K562 (cell line): ENCODE results near the gene EHD2. TPM values are rescaled to one million over a fixed set of nuclear protein-coding genes. Genes with fewer than 3 reads are reported as not detected.
"Not testable (repeated sequence)": the region's sequence is repeated elsewhere in the genome, so short reads cannot be mapped to it uniquely, and the experiment has no call there.

Experiments used
- ATAC-seq: fragments of 200-7000 bp; cut with Tn5 transposase; 3 replicates; pipeline ENCODE4 v1.9.1; 2020; ENCODE audit warnings: moderate library complexity
- BruUV-seq: library from RNA; stranded (reverse); fragments of 400-500 nt; replicated peaks from 2 replicates; lab custom pipeline; 2021; lab: Mats Ljungman, UMichigan
- CTCF ChIA-PET: fragments of 300-600 bp; formaldehyde crosslinking; extraction: SDS; loops from one replicate; lab custom pipeline; 2021; ENCODE audit warnings: low intra/inter-chr PET ratio; lab: Yijun Ruan, JAX
- POLR2A ChIA-PET: fragments of 300-600, 350-650 bp; sonication (Branson Sonifier 250); formaldehyde crosslinking; extraction: SDS; loops from one replicate; lab custom pipeline; 2021; ENCODE audit warnings: antibody characterized with exemption, inconsistent platforms; lab: Yijun Ruan, JAX
- DNase-seq, 4 experiments: peaks; one replicate each; pipeline versions ENCODE4 v3.0.0 to v3.0.0-alpha.2; 2011 to 2018; ENCODE audit warnings: low spot score in 3 of 4, mixed read lengths in 3 of 4; ENCODE audit errors: extremely low read depth in 1 of 4
- FAIRE-seq: peaks from 2 replicates; lab custom pipeline; 2011; peaks lifted over from hg19 to GRCh38; lab: Jason Lieb, UNC
- H2AFZ ChIP-seq: 2 replicates; pipeline ENCODE4 v1.6.0; 2011; ENCODE audit warnings: low read depth, low read length, control low read depth, inconsistent platforms
- H3K27ac ChIP-seq: fragments of 200-600 bp; 3 replicates; pipeline ENCODE4 v1.8.0; 2011; ENCODE audit warnings: low read depth, mild to moderate bottlenecking, control low read depth, inconsistent platforms, low read length, moderate library complexity, mixed read lengths; ENCODE audit errors: extremely low read depth
- H3K27me3 ChIP-seq, 2 experiments: fragments of 300-600 bp in 1 of 2; 2 replicates in 1 of 2; 3 replicates in 1 of 2; pipeline versions ENCODE4 v1.6.0 to v1.8.0; 2011; ENCODE audit warnings: inconsistent platforms in 2 of 2, low read length in 2 of 2, mild to moderate bottlenecking in 1 of 2, mixed read lengths in 1 of 2, moderate library complexity in 1 of 2; ENCODE audit not compliant: control insufficient read depth in 2 of 2, insufficient read depth in 2 of 2
- H3K36me3 ChIP-seq: fragments of 300-600 bp; 3 replicates; pipeline ENCODE4 v1.8.0; 2011; ENCODE audit warnings: mild to moderate bottlenecking, low read length, inconsistent platforms; ENCODE audit not compliant: control insufficient read depth, insufficient read depth
- H3K4me1 ChIP-seq, 2 experiments: fragments of 200-600 bp in 1 of 2; replicated peaks in 1 of 2; 2 replicates in 1 of 2; 3 replicates in 1 of 2; pipeline versions ENCODE4 v1.5.1 to v1.8.0; 2011; ENCODE audit warnings: inconsistent platforms in 2 of 2, low read length in 2 of 2, mild to moderate bottlenecking in 1 of 2, mixed read lengths in 1 of 2, moderate library complexity in 1 of 2; ENCODE audit not compliant: control insufficient read depth in 2 of 2, insufficient read depth in 2 of 2
- H3K4me2 ChIP-seq: 2 replicates; pipeline ENCODE4 v1.6.1; 2011; ENCODE audit warnings: low read length, control low read depth, inconsistent platforms, mixed read lengths; ENCODE audit not compliant: insufficient read depth
- H3K4me3 ChIP-seq: fragments of 200-600 bp; sonication (generic), shearing (Covaris generic); 2 replicates; pipeline ENCODE4 v1.5.1; 2016; ENCODE audit warnings: control low read depth, inconsistent platforms
- H3K79me2 ChIP-seq: fragments of 200-600 bp; 3 replicates; pipeline ENCODE4 v1.8.0; 2011; ENCODE audit warnings: low read length, inconsistent platforms; ENCODE audit not compliant: control insufficient read depth, insufficient read depth
- H3K9ac ChIP-seq, 2 experiments: 2 replicates each; pipeline versions ENCODE4 v1.6.0 to v1.6.1; 2011; ENCODE audit warnings: low read depth in 2 of 2, low read length in 2 of 2, control low read depth in 1 of 2, inconsistent platforms in 1 of 2, mild to moderate bottlenecking in 1 of 2, mixed read lengths in 1 of 2; ENCODE audit not compliant: insufficient read depth in 1 of 2
- H3K9me1 ChIP-seq: one replicate; pipeline ENCODE4 v1.6.0; 2011; ENCODE audit warnings: inconsistent platforms, mild to moderate bottlenecking, low read length, moderate library complexity; ENCODE audit not compliant: control insufficient read depth, insufficient read depth
- H3K9me3 ChIP-seq: replicated peaks from 2 replicates; pipeline ENCODE4 v1.5.1; 2011; ENCODE audit warnings: low read depth, low read length, inconsistent platforms; ENCODE audit not compliant: control insufficient read depth, insufficient read depth
- H4K20me1 ChIP-seq: replicated peaks from 2 replicates; pipeline ENCODE4 v1.6.1; 2011; ENCODE audit warnings: low read length, inconsistent platforms, mixed read lengths; ENCODE audit not compliant: control insufficient read depth, insufficient read depth
- ASH1L ChIP-seq: fragments of 450-650 bp; IDR thresholded peaks from 2 replicates; pipeline ENCODE4 v1.6.1; 2018; ENCODE audit warnings: borderline replicate concordance, mild to moderate bottlenecking, low read depth; ENCODE audit not compliant: partially characterized antibody
- BCOR ChIP-seq: fragments of 450-650 bp; IDR thresholded peaks from 2 replicates; pipeline ENCODE4 v1.6.1; 2016
- HDGF ChIP-seq: fragments of 450-650 bp; IDR thresholded peaks from 2 replicates; pipeline ENCODE4 v1.6.1; 2016
- NKRF ChIP-seq: fragments of 450-650 bp; IDR thresholded peaks from 2 replicates; pipeline ENCODE4 v1.6.1; 2016; ENCODE audit warnings: borderline replicate concordance
- SMARCE1 ChIP-seq: fragments of 450-650 bp; IDR thresholded peaks from 2 replicates; pipeline ENCODE4 v1.7.1; 2016; ENCODE audit warnings: mild to moderate bottlenecking
- ZBTB40 ChIP-seq, 2 experiments: fragments of 450-650 bp in 1 of 2; sonication (generic) in 1 of 2; formaldehyde crosslinking in 1 of 2; IDR thresholded peaks; 2 replicates each; pipeline versions ENCODE4 v1.7.1 to v1.9.0; 2016 to 2022; ENCODE audit warnings: inconsistent platforms in 1 of 2, mild to moderate bottlenecking in 1 of 2, missing genetic modification reagents in 1 of 2
- WGBS: fragments of 100-300 bp; shearing (Covaris generic); methylation state at CpG from one replicate; pipeline ENCODE4 v1.1.6; 2016; ENCODE audit warnings: low coverage, mixed read lengths; ENCODE audit not compliant: insufficient coverage; ENCODE audit errors: missing lambda C conversion rate; 5-methylcytosine and 5-hydroxymethylcytosine counted together
- in situ Hi-C: fragments of 300-500 bp; cut with MboI; formaldehyde crosslinking; loops from 4 replicates; pipeline ENCODE4 v1.15.0; 2018; ENCODE audit warnings: inconsistent platforms, mixed read lengths
- intact Hi-C: fragments of 100-400 bp; cut with micrococcal nuclease; formaldehyde crosslinking; loops from 2 replicates; pipeline ENCODE4 v1.14.2; 2022
- polyA plus RNA-seq, 8 experiments: library from polyadenylated mRNA; depleted of rRNA in 4 of 8; stranded (reverse) in 5 of 8; unstranded in 3 of 8; fragments of >200 nt; fragmentation: Nextera tagmentation in 2 of 8; fragmentation: Illumina TruSeq in 1 of 8; extraction: Ambion mirVana in 2 of 8; extraction: Trizol in 1 of 8; gene quantifications; 2 replicates each; pipeline versions ENCODE4 v1.2.1 to v1.2.3, GENCODE V29; 2011 to 2014; ENCODE audit warnings: inconsistent platforms in 1 of 8, missing spikeins in 1 of 8
- total RNA-seq, 7 experiments: library from RNA; depleted of rRNA in 6 of 7; stranded (reverse); fragments of >200 nt in 6 of 7; fragmentation: Illumina TruSeq in 2 of 7; extraction: Trizol in 2 of 7; gene quantifications; 2 replicates each; pipeline versions ENCODE4 v1.2.1 to v1.2.3, GENCODE V29; 2011 to 2021; ENCODE audit warnings: low replicate concordance in 1 of 7

The EHD2 gene
- total and polyA plus RNA-seq, 9 of the 15 experiments (the other 6 are each of a cell fraction or from before 2014, with no cell fraction given): 1.7 to 32.2 (median 3.0) TPM

GRCh38 chr19:47746129-47746528 is 32.9 kb downstream of the EHD2 start:
- Histone ChIP-seq H3K9ac (peak overlapping the region; percentile 90), H3K4me1 (peaks cover 29 to 33% of the 10 kb centered on the region in 2 experiments), H3K36me3 (peaks cover 55% of the 10 kb centered on the region), H3K27ac (peak overlapping the region; percentile 94), H3K79me2 (peaks cover 46% of the 10 kb centered on the region), H3K4me2 (peak overlapping the region; percentile 72), H3K4me3 (peak overlapping the region; percentile 85)
- 4% methylated on average over 9 of the region's 17 CpGs for WGBS
- POLR2A ChIA-PET: interaction anchor here (0.6 to 3.6 kb wide), 10 partner anchors 10 to 645 kb away, joined by 3 to 17 read pairs (median 6); partner anchors contain the start of genes EHD2 and KDELR1
- intact Hi-C loops; H2AFZ ChIP-seq; ATAC-seq; H3K27me3 ChIP-seq; H4K20me1 ChIP-seq; in situ Hi-C loops; FAIRE-seq; H3K9me3 ChIP-seq; H3K9me1 ChIP-seq; DNase-seq; CTCF ChIA-PET; TF ChIP-seq ZBTB40 (CRISPR knock-in tag; IDR thresholded peaks at IDR 0.05): not testable (repeated sequence)
- TSS peak; percentile 66 for BruUV-seq
- peak; percentile 53; the same call in 1 of the 2 replicates for TF ChIP-seq NKRF
- peak; percentile 48 for TF ChIP-seq ZBTB40 (IDR thresholded peaks at IDR 0.05)
- TF ChIP-seq BCOR: peak; percentile 47
- TF ChIP-seq HDGF: 0 out of 2 replicates have a peak, but pooled peaks have one; percentile 24
- peak; percentile 25 for TF ChIP-seq ASH1L
- 0 out of 2 replicates have a peak, but pooled peaks have one; percentile 47 for TF ChIP-seq SMARCE1
